ENCODE measurements around the gene ZNF746. TPM values are rescaled to one million over a fixed set of nuclear protein-coding genes. Genes with fewer than 3 reads are reported as not detected.

The ZNF746 gene
- total RNA-seq, 1 experiment from 2014 or later, result 18.5 TPM

DNA sequence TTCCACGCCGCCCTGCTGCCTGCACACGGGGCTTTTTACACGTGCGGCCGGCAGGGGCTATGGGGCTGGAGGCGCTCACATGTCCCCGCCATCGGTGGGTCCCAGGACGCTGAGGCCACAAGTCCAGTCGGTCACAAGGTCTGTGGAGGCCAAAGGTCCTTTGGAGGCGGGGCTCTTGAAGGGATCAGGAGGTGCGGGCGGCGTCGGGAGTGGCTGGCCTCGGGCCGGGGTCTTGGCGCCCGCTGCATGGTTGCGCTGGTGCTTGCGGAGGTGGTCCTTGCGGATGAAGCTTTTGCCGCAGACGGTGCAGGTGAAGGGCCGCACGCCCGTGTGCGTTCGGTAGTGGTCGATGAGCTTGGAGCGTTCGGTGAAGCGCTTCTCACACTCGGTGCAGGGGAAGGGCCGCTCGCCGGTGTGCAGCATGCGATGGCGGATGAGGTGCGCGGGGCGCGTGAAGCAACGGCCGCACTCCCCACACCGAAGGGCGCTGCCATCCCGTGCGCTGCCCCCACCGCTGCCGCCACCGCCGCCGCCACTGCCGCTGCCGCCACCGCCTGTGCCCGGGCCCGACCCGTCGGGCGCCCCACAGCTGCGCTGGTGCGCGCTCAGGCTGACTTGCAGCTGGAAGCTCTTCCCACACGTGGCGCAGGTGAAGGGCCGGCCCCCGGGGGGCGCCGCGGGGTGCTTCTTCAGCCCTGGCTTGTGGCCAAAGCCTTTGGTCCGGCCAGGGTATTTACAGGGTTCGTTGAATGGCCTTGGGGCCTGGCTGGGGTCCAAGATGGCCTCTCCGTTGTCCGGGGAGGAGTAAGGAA is 23.1 kb downstream of the ZNF746 start:
- no peaks in the 10 kb centered on the region for H3K9me3 Mint-ChIP-seq (ENCODE audit: low read depth, unreplicated experiment)
- DNase-seq, result no peak
- no peaks in the 10 kb centered on the region for H3K27me3 Mint-ChIP-seq (ENCODE audit: unreplicated experiment)
- intact Hi-C loops (cut with micrococcal nuclease; ENCODE audit: unreplicated experiment), result no loop called here
- peaks cover 26% of the 10 kb centered on the region for H3K36me3 Mint-ChIP-seq (ENCODE audit: insufficient read depth, unreplicated experiment)
- CTCF ChIA-PET, result no interaction called here
- H3K4me1 Mint-ChIP-seq (ENCODE audit: low read depth, unreplicated experiment), result peaks cover 7% of the 10 kb centered on the region
- H3K4me3 Mint-ChIP-seq (ENCODE audit: low read depth, unreplicated experiment), result no peak overlapping the region
- no peak overlapping the region for H3K27ac Mint-ChIP-seq (ENCODE audit: unreplicated experiment)
- TF ChIP-seq, protein P1, sequence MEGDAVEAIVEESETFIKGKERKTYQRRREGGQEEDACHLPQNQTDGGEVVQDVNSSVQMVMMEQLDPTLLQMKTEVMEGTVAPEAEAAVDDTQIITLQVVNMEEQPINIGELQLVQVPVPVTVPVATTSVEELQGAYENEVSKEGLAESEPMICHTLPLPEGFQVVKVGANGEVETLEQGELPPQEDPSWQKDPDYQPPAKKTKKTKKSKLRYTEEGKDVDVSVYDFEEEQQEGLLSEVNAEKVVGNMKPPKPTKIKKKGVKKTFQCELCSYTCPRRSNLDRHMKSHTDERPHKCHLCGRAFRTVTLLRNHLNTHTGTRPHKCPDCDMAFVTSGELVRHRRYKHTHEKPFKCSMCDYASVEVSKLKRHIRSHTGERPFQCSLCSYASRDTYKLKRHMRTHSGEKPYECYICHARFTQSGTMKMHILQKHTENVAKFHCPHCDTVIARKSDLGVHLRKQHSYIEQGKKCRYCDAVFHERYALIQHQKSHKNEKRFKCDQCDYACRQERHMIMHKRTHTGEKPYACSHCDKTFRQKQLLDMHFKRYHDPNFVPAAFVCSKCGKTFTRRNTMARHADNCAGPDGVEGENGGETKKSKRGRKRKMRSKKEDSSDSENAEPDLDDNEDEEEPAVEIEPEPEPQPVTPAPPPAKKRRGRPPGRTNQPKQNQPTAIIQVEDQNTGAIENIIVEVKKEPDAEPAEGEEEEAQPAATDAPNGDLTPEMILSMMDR (IDR thresholded peaks at IDR 0.05; ENCODE audit: unreplicated experiment), result no peak
- BruUV-seq (replicated peaks), result no TSS peak

DNA sequence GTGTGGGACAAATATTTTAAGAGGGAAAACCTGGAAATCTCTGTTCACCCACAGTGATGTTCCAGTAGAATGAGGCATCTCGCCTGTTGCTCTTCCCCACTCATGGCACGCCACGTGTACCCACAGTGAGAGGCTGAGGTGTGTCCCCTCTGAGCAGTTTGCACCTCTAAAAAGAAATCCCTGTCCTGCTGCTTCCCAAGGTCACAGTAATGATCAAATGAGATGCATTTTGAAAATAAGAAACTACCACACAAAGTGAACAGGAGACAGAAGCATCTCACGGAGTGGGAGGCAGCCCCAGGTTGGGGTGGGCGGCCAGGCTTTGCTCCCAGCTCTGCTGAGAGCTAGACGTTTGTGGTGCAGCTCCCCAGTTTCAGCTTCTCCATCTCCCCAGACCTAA is 24.4 kb downstream of the ZNF746 start:
- H3K9me3 Mint-ChIP-seq (ENCODE audit: low read depth, unreplicated experiment), result no peaks in the 10 kb centered on the region

DNA sequence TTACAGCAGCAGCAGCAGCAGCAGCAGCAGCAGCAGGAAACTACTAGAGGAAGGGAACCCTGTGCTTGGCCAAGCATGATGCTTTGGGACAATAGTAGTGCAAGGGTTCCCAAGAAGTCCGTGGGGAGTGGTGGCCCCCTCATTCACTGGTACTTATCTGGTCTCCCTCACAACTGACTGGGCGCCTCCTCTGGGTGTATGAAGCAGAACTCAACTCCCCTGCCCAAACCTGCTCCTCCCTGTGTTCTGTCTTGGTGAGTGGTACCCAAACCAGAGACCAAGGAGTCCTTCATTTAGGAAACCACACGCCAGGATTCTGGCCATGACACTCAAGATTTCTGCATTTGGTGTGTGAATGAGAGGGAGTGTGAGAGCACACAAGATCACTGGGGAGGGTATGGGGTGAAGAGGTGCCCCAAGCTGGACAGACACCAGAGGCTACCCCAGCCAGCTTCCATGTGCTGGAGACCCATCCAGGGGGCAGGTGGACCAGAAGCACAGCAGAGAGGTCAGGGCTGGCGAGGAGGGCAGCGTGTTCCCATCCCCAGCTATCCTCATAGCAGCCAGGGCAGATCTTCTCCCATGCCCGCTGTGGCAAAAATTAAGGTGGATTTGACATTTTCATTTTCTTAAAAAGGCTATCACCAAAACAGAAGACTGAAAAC is 26.2 kb downstream of the ZNF746 start:
- no peaks in the 10 kb centered on the region for H3K27me3 Mint-ChIP-seq (ENCODE audit: unreplicated experiment)
- H3K27ac Mint-ChIP-seq (ENCODE audit: unreplicated experiment), result no peak overlapping the region
- H3K36me3 Mint-ChIP-seq (ENCODE audit: insufficient read depth, unreplicated experiment), result peaks cover 26% of the 10 kb centered on the region
- TF ChIP-seq, protein P1 (IDR thresholded peaks at IDR 0.05; ENCODE audit: unreplicated experiment), result no peak
- H3K4me1 Mint-ChIP-seq (ENCODE audit: low read depth, unreplicated experiment), result no peaks in the 10 kb centered on the region
- no peak for DNase-seq
- intact Hi-C loops (cut with micrococcal nuclease; ENCODE audit: unreplicated experiment), result no loop called here
- no TSS peak for BruUV-seq (replicated peaks)
- H3K4me3 Mint-ChIP-seq (ENCODE audit: low read depth, unreplicated experiment), result no peak overlapping the region
- no peaks in the 10 kb centered on the region for H3K9me3 Mint-ChIP-seq (ENCODE audit: low read depth, unreplicated experiment)
- CTCF ChIA-PET, result no interaction called here

More for the DNA sequence above, 24.4 kb downstream of the ZNF746 start:
- no peak overlapping the region for H3K27ac Mint-ChIP-seq (ENCODE audit: unreplicated experiment)
- no peak for DNase-seq
- H3K27me3 Mint-ChIP-seq (ENCODE audit: unreplicated experiment), result no peaks in the 10 kb centered on the region
- peaks cover under 1% of the 10 kb centered on the region for H3K4me1 Mint-ChIP-seq (ENCODE audit: low read depth, unreplicated experiment)
- CTCF ChIA-PET, result no interaction called here
- peaks cover 26% of the 10 kb centered on the region for H3K36me3 Mint-ChIP-seq (ENCODE audit: insufficient read depth, unreplicated experiment)
- intact Hi-C loops (cut with micrococcal nuclease; ENCODE audit: unreplicated experiment), result no loop called here
- TF ChIP-seq, protein P1 (IDR thresholded peaks at IDR 0.05; ENCODE audit: unreplicated experiment), result no peak
- no peak overlapping the region for H3K4me3 Mint-ChIP-seq (ENCODE audit: low read depth, unreplicated experiment)
- BruUV-seq (replicated peaks), result no TSS peak

DNA sequence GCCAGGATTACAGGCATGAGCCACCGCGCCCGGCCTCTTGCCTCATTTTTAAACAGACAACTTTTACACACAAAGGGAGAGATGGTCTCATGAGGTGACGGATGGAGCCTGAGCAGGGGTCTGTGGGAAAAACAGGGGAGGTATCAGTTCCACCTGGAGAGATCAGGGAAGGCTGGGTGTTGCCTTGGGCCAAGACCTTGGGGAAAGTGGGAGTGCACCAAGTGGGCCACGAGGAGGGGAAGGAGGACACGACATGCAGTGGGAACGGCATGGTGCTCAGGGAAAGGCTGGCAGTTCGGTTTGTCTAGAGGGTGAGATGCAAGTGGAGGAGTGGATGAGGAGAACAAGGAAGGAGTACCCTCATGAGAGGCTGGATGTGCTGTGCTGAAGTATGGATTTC is 27.8 kb downstream of the ZNF746 start:
- Mint-ChIP-seq H3K36me3 (ENCODE audit: insufficient read depth, unreplicated experiment) (peaks cover 14% of the 10 kb centered on the region), H3K4me1 (ENCODE audit: low read depth, unreplicated experiment) (no peaks in the 10 kb centered on the region), H3K27me3 (ENCODE audit: unreplicated experiment) (peaks cover 2% of the 10 kb centered on the region), H3K27ac (ENCODE audit: unreplicated experiment) (no peak overlapping the region), H3K9me3 (ENCODE audit: low read depth, unreplicated experiment) (peaks cover 2% of the 10 kb centered on the region), H3K4me3 (ENCODE audit: low read depth, unreplicated experiment) (no peak overlapping the region)
- BruUV-seq (replicated peaks), result no TSS peak
- intact Hi-C loops (cut with micrococcal nuclease; ENCODE audit: unreplicated experiment), result no loop called here
- TF ChIP-seq, protein P1 (IDR thresholded peaks at IDR 0.05; ENCODE audit: unreplicated experiment), result no peak
- CTCF ChIA-PET, result no interaction called here
- DNase-seq, result no peak

Measured in Calu3 (cell line).